ENCODE results near the gene CTNNBIP1.

CTNNBIP1 gene

DNA sequence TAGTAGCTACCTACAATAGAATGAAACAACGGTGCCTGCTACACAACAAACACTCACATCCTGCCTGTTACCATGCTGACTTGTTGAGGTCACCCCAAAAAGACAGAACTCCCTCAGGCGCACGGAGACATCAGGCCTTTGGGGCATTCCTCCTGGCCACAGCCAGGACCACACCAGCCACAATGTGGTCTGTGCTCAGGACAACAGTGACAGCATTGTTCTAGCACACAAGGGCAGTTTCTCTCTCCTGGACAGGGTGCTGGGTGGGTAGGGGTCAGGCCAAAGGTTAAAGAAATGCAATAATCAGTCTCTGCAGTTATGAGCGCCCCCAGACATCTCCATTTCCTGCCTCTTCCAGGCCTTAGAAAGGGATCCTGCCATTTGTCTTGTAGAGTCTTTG, 39.5 kb downstream of the CTNNBIP1 start:
- TF ChIP-seq POLR2AphosphoS5 (IDR thresholded peaks at IDR 0.05; ENCODE audit: low read depth, low read length): no peak
- no peak for TF ChIP-seq SIN3A (IDR thresholded peaks at IDR 0.05; ENCODE audit: borderline replicate concordance, insufficient read depth, low read length)
- TF ChIP-seq, protein P1, sequence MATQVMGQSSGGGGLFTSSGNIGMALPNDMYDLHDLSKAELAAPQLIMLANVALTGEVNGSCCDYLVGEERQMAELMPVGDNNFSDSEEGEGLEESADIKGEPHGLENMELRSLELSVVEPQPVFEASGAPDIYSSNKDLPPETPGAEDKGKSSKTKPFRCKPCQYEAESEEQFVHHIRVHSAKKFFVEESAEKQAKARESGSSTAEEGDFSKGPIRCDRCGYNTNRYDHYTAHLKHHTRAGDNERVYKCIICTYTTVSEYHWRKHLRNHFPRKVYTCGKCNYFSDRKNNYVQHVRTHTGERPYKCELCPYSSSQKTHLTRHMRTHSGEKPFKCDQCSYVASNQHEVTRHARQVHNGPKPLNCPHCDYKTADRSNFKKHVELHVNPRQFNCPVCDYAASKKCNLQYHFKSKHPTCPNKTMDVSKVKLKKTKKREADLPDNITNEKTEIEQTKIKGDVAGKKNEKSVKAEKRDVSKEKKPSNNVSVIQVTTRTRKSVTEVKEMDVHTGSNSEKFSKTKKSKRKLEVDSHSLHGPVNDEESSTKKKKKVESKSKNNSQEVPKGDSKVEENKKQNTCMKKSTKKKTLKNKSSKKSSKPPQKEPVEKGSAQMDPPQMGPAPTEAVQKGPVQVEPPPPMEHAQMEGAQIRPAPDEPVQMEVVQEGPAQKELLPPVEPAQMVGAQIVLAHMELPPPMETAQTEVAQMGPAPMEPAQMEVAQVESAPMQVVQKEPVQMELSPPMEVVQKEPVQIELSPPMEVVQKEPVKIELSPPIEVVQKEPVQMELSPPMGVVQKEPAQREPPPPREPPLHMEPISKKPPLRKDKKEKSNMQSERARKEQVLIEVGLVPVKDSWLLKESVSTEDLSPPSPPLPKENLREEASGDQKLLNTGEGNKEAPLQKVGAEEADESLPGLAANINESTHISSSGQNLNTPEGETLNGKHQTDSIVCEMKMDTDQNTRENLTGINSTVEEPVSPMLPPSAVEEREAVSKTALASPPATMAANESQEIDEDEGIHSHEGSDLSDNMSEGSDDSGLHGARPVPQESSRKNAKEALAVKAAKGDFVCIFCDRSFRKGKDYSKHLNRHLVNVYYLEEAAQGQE (IDR thresholded peaks at IDR 0.05; ENCODE audit: insufficient read depth in 1 of 2, low read depth in 2 of 2, low read length in 2 of 2): no peak
- no peak for TF ChIP-seq FOXP2 (optimal IDR thresholded peaks at IDR 0.05; ENCODE audit: borderline replicate concordance, extremely low read depth, extremely low read length, insufficient read depth)
- no peak for TF ChIP-seq TAF1 (IDR thresholded peaks at IDR 0.05; ENCODE audit: borderline replicate concordance, insufficient read depth, low read length)

DNA sequence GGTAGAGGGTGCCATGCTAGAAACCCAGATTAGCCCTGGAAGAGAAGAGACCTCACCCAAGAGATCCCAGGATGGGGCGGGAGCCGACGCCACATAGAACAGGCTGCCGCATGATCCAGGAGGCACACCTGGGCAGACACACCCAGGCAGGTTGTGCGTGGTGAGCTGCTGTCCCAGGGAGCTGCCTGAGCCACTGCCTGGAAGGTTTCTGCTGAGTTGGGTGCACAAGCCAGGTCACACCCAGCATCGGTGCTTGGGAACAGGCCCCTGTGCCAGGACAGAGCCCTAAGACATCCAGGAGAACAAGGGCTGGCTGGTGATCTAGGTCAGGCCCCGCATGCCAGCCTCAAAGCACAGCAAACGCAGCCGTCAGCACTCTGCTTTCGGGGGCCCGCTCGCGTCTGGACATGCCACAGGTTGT, 40.2 kb downstream of the CTNNBIP1 start:
- TF ChIP-seq TAF1 (IDR thresholded peaks at IDR 0.05; ENCODE audit: borderline replicate concordance, insufficient read depth, low read length) (no peak), POLR2AphosphoS5 (IDR thresholded peaks at IDR 0.05; ENCODE audit: low read depth, low read length) (no peak), SIN3A (IDR thresholded peaks at IDR 0.05; ENCODE audit: borderline replicate concordance, insufficient read depth, low read length) (no peak), FOXP2 (optimal IDR thresholded peaks at IDR 0.05; ENCODE audit: borderline replicate concordance, extremely low read depth, extremely low read length, insufficient read depth) (no peak)
- TF ChIP-seq, protein P1 (IDR thresholded peaks at IDR 0.05; ENCODE audit: insufficient read depth in 1 of 2, low read depth in 2 of 2, low read length in 2 of 2): no peak

DNA sequence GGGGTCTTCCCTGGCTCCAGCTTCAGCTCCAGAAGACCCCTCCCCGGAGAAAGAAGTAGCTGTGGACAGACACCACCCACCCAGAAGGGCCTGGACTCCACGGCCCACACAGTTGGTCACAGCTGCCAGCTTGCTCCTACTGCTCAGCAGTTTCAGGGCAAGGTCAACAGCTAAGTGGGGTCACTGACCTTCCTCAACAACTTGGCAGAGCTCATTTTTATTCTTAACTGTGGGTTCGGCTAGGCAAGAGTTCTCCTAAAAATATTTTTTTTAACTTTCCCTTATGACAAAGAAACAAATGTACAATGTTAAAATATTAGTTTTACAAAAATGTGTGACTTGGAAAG, 41.9 kb downstream of the CTNNBIP1 start:
- no peak for TF ChIP-seq POLR2AphosphoS5 (IDR thresholded peaks at IDR 0.05; ENCODE audit: low read depth, low read length)
- TF ChIP-seq, protein P1 (IDR thresholded peaks at IDR 0.05; ENCODE audit: insufficient read depth in 1 of 2, low read depth in 2 of 2, low read length in 2 of 2): no peak
- TF ChIP-seq TAF1 (IDR thresholded peaks at IDR 0.05; ENCODE audit: borderline replicate concordance, insufficient read depth, low read length): no peak
- TF ChIP-seq FOXP2 (optimal IDR thresholded peaks at IDR 0.05; ENCODE audit: borderline replicate concordance, extremely low read depth, extremely low read length, insufficient read depth): no peak
- TF ChIP-seq SIN3A (IDR thresholded peaks at IDR 0.05; ENCODE audit: borderline replicate concordance, insufficient read depth, low read length): no peak

DNA sequence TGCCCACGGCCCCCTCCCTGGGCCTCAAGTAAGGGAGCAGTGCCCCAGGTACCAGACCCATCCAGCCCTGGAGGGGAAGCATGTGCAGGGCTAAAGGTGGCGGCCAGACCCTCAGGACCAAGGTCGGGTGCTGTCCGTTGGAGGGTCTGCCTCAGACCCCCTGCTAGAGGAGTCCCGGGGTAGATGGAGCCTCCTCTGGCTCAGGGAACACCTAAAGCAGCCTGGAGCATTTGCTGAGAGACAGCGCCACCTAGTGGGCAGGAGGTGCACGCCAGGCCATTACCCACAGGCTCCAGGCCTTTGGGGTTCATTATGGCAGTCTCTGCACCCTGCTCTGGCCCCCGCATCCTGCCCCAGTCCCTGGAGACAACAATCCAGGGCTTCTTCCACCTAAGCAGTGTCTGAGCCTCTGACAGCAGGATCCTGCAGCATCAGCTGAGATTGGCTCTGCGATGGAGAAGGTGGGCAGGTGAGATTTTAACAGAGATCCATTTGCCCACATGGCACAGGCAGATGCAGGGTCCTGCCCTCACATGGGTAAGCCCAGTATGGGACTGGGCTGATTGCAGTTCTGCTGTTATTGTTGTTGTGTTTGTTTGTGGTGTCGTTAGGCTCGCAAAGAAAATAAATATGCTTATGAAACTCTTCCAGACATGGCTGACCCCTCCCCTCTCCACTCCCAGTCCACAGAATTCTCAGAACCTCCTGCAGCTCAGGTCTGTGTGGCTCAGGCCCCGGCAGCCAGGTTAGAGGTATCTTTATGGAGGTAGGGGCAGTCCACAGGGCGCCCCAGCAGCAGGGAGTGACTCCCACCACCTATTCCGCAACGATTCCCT, 42.4 kb downstream of the CTNNBIP1 start:
- TF ChIP-seq FOXP2 (optimal IDR thresholded peaks at IDR 0.05; ENCODE audit: borderline replicate concordance, extremely low read depth, extremely low read length, insufficient read depth): no peak
- no peak for TF ChIP-seq POLR2AphosphoS5 (IDR thresholded peaks at IDR 0.05; ENCODE audit: low read depth, low read length)
- TF ChIP-seq, protein P1 (IDR thresholded peaks at IDR 0.05; ENCODE audit: insufficient read depth in 1 of 2, low read depth in 2 of 2, low read length in 2 of 2): no peak
- no peak for TF ChIP-seq TAF1 (IDR thresholded peaks at IDR 0.05; ENCODE audit: borderline replicate concordance, insufficient read depth, low read length)
